HepG2 (cell line): ENCODE results near the gene SLX4. TPM values are rescaled to one million over a fixed set of nuclear protein-coding genes. Genes with fewer than 3 reads are reported as not detected.

Experiments
- HOXA5 ChIP-seq: sonication (generic); formaldehyde crosslinking; IDR thresholded peaks from 2 replicates; pipeline ENCODE4 v1.4.0; 2020; ENCODE audit warnings: missing genetic modification reagents
- ISX ChIP-seq: sonication (generic); formaldehyde crosslinking; conservative IDR thresholded peaks from 2 replicates; pipeline ENCODE4 v1.5.0; 2020; ENCODE audit warnings: missing genetic modification reagents
- JDP2 ChIP-seq: sonication (generic); formaldehyde crosslinking; IDR thresholded peaks from 2 replicates; pipeline ENCODE4 v1.8.1; 2022; ENCODE audit warnings: missing genetic modification reagents, borderline replicate concordance
- LBX2 ChIP-seq: sonication (generic); formaldehyde crosslinking; IDR thresholded peaks from 2 replicates; pipeline ENCODE4 v1.5.0; 2020; ENCODE audit warnings: missing genetic modification reagents, mild to moderate bottlenecking, borderline replicate concordance
- MNT ChIP-seq: fragments of 450-650 bp; IDR thresholded peaks from 2 replicates; pipeline ENCODE4 v1.6.1; 2016
- MTA1 ChIP-seq: sonication (generic); formaldehyde crosslinking; IDR thresholded peaks from 2 replicates; pipeline ENCODE4 v1.4.0; 2020; ENCODE audit warnings: missing genetic modification reagents, mild to moderate bottlenecking, borderline replicate concordance
- NFKB2 ChIP-seq: sonication (generic); formaldehyde crosslinking; IDR thresholded peaks from 2 replicates; pipeline ENCODE4 v1.4.0; 2020; ENCODE audit warnings: missing genetic modification reagents, borderline replicate concordance
- NONO ChIP-seq, 2 experiments: fragments of 450-650 bp in 1 of 2; sonication (generic) in 1 of 2; formaldehyde crosslinking in 1 of 2; IDR thresholded peaks in 1 of 2; conservative IDR thresholded peaks in 1 of 2; 2 replicates each; pipeline versions ENCODE4 v1.6.1 to v1.8.0; 2017 to 2022; ENCODE audit warnings: mild to moderate bottlenecking in 1 of 2, missing genetic modification reagents in 1 of 2, moderate library complexity in 1 of 2
- PRDM10 ChIP-seq: sonication (generic); formaldehyde crosslinking; IDR thresholded peaks from 2 replicates; pipeline ENCODE4 v1.4.0; 2020; ENCODE audit warnings: low read depth, missing genetic modification reagents
- ZBTB14 ChIP-seq: sonication (generic); formaldehyde crosslinking; IDR thresholded peaks from 2 replicates; pipeline ENCODE4 v1.4.0; 2020; ENCODE audit warnings: missing genetic modification reagents
- ZGPAT ChIP-seq: IDR thresholded peaks from 2 replicates; pipeline ENCODE4 v1.6.1; 2016; ENCODE audit warnings: mild to moderate bottlenecking
- ZNF280B ChIP-seq: sonication (generic); formaldehyde crosslinking; IDR thresholded peaks from 2 replicates; pipeline ENCODE4 v1.5.0; 2020; ENCODE audit warnings: missing genetic modification reagents, mild to moderate bottlenecking, borderline replicate concordance
- ZNF616 ChIP-seq: sonication (generic); formaldehyde crosslinking; IDR thresholded peaks from 2 replicates; pipeline ENCODE4 v1.5.0; 2020; ENCODE audit warnings: low read depth, mild to moderate bottlenecking, missing genetic modification reagents
- ZNF652 ChIP-seq: IDR thresholded peaks from 2 replicates; pipeline ENCODE4 v1.6.1; 2016; ENCODE audit warnings: low read depth, borderline replicate concordance
- polyA plus RNA-seq, 8 experiments: library from polyadenylated mRNA; depleted of rRNA in 3 of 8; stranded (reverse) in 7 of 8; unstranded in 1 of 8; fragments of >200 nt; fragmentation: Illumina TruSeq in 4 of 8; extraction: Trizol in 4 of 8; gene quantifications; 2 replicates each; pipeline versions ENCODE4 v1.2.1 to v1.2.3, GENCODE V29; 2011 to 2016; ENCODE audit warnings: low read depth in 4 of 8, missing spikeins in 1 of 8, mixed read lengths in 1 of 8; ENCODE audit not compliant: insufficient read depth in 1 of 8
- total RNA-seq, 5 experiments: library from RNA; depleted of rRNA; stranded (reverse); fragments of >200 nt; fragmentation: Illumina TruSeq; extraction: Trizol; gene quantifications; 2 replicates each; pipeline ENCODE4 v1.2.3, GENCODE V29; 2016; ENCODE audit warnings: low read depth in 1 of 5

The SLX4 gene
- total and polyA plus RNA-seq, 2 of the 13 experiments (the other 11 are each of a cell fraction or from before 2014, with no cell fraction given): 1.1 to 3.6 TPM

GRCh38 chr16:3596101-3596861 lies 15.1 kb downstream of the SLX4 start (continued):
- 0 out of 2 replicates have a peak, but pooled peaks have one; percentile 32 for TF ChIP-seq PRDM10 (CRISPR knock-in tag)
- peak; percentile 57; the same call in 1 of the 2 replicates for TF ChIP-seq HOXA5 (CRISPR knock-in tag)
- peak; percentile 45; the same call in 1 of the 2 replicates for TF ChIP-seq LBX2
- peak; percentile 92 for TF ChIP-seq ZGPAT (CRISPR knock-in tag)
- TF ChIP-seq MTA1 (CRISPR knock-in tag): 0 out of 2 replicates have a peak, but pooled peaks have one; percentile 73
- TF ChIP-seq ISX: no peak
- TF ChIP-seq MNT: peak; percentile 98
- no peak for TF ChIP-seq JDP2 (CRISPR knock-in tag)
- TF ChIP-seq ZNF280B (CRISPR knock-in tag): 0 out of 2 replicates have a peak, but pooled peaks have one; percentile 43
- TF ChIP-seq ZNF652 (CRISPR knock-in tag): no peak
- no peak for TF ChIP-seq ZNF616 (CRISPR knock-in tag)
- peak; percentile 78 for TF ChIP-seq NFKB2 (CRISPR knock-in tag)
- TF ChIP-seq NONO (IDR thresholded peaks at IDR 0.05): no peak
- peak; percentile 94 for TF ChIP-seq NONO (CRISPR knock-in tag; conservative IDR thresholded peaks at IDR 0.05)
- TF ChIP-seq ZBTB14 (CRISPR knock-in tag): 0 out of 2 replicates have a peak, but pooled peaks have one; percentile 52
